Stomach (tissue), 9 donors: Measurements from ENCODE around the gene ZFYVE26. TPM values are rescaled to one million over a fixed set of nuclear protein-coding genes. Genes with fewer than 3 reads are reported as not detected.

Experiments
- DNase-seq, 2 donors: peaks; one replicate each; pipeline versions ENCODE4 v3.0.0 to v3.0.0-alpha.2; 2013 to 2019
- H3K27ac ChIP-seq, 5 donors: fragments of 200-600 bp in 4 of 5; sonication (generic) in 4 of 5; one replicate each; pipeline ENCODE4 v1.5.1; 2013 to 2019; ENCODE audit warnings: mild to moderate bottlenecking in 1 of 5, moderate library complexity in 1 of 5
- H3K27me3 ChIP-seq, 3 donors: fragments of 200-600 bp; sonication (generic); one replicate each; pipeline ENCODE4 v1.5.1; 2017 to 2019; ENCODE audit warnings: mixed run types in 1 of 3
- H3K36me3 ChIP-seq, 4 donors: fragments of 200-600 bp; sonication (generic); 1 replicate in 3 of 4; 2 replicates in 1 of 4; pipeline ENCODE4 v1.5.1; 2016 to 2019
- H3K4me1 ChIP-seq, 4 donors: fragments of 200-600 bp; sonication (generic); one replicate each; pipeline ENCODE4 v1.5.1; 2016 to 2019
- H3K4me3 ChIP-seq, 4 donors: fragments of 200-600 bp; sonication (generic) in 3 of 4; one replicate each; pipeline ENCODE4 v1.5.1; 2016 to 2019; ENCODE audit warnings: mild to moderate bottlenecking in 1 of 4
- H3K9me3 ChIP-seq, 4 donors: fragments of 200-600 bp; sonication (generic); one replicate each; pipeline ENCODE4 v1.5.1; 2016 to 2019
- EP300 ChIP-seq: sonication (generic); formaldehyde crosslinking; IDR thresholded peaks from one replicate; pipeline ENCODE4 v1.6.1; 2017; ENCODE audit warnings: antibody characterized with exemption
- POLR2A ChIP-seq, 4 donors: fragments of 450-650 bp; IDR thresholded peaks; one replicate each; pipeline ENCODE4 v1.6.1; 2016; ENCODE audit warnings: antibody characterized with exemption in 4 of 4, control low read depth in 2 of 4, mild to moderate bottlenecking in 1 of 4, moderate library complexity in 1 of 4
- POLR2AphosphoS5 ChIP-seq, 3 donors: sonication (generic); formaldehyde crosslinking; IDR thresholded peaks; one replicate each; pipeline ENCODE4 v1.6.1; 2016; ENCODE audit warnings: antibody characterized with exemption in 3 of 3
- WGBS, 5 donors: extraction: QIAGEN DNeasy Blood & Tissue Kit in 3 of 5; methylation state at CpG; one replicate each; pipeline versions ENCODE4 v1.1.5 to v1.1.7; 2013 to 2018; 5-methylcytosine and 5-hydroxymethylcytosine counted together
- intact Hi-C: fragments of 100-400 bp; cut with DNase I; formaldehyde crosslinking; loops from one replicate; pipeline ENCODE4 v1.15.1; 2023; ENCODE audit warnings: low total_unique reads
- polyA plus RNA-seq, 3 donors: library from polyadenylated mRNA; stranded (reverse); fragments of 200-250 nt; gene quantifications; one replicate each; pipeline ENCODE4 v1.2.3, GENCODE V29; 2013
- total RNA-seq, 5 donors: library from RNA; depleted of rRNA; stranded (reverse); fragments of >200 nt; gene quantifications; one replicate each; pipeline versions ENCODE4 v1.1.0 to v1.2.3, GENCODE V29; 2014 to 2016
- TF ChIP-seq, protein P1 (sequence below), 7 experiments: fragments of 450-650 bp in 4 of 7; fragments of 200-600 bp in 3 of 7; sonication (generic) in 3 of 7; IDR thresholded peaks; one replicate each; pipeline ENCODE4 v1.5.1; 2016 to 2019; ENCODE audit warnings: antibody characterized with exemption in 7 of 7, control low read depth in 2 of 7, mild to moderate bottlenecking in 1 of 7
- donor health status: healthy with polysubstance abuse.
- donor health status: Bipolar disorder and iron deficiency.
- donor health status: healthy.

Gene ZFYVE26
- total and polyA plus RNA-seq, 8 donors = 2.1 to 201 (median 20.8) TPM

DNA sequence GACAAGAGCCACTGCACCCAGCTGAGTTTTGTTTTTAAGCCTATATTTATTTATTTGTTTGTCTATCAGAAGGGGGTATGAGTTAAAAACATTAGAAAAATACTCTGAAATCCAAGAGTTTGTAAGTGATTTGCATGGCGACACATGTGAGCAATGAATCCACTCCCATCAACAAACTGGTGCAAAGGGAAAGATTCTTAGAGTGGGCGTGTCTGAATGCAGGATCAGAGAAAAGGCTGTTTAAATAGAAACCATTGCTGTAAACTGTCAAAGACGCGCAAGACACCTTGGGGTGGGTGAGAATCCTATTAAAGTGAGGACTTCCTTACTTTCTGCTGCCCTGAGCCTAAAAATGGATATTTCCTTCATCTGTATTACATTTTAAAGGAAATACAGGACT lies 51.9 kb downstream of the ZFYVE26 start:
- peak in 1 of 2 donors; percentile 69 for DNase-seq
- Histone ChIP-seq H3K4me3 (no peak overlapping the region), H3K27ac (no peak overlapping the region), H3K27me3 (no peaks in the 10 kb centered on the region), H3K4me1 (peaks cover 0 to 19% (median 0%) of the 10 kb centered on the region in 4 donors), H3K36me3 (peaks cover 43 to 100% (median 99%) of the 10 kb centered on the region in 4 donors), H3K9me3 (no peaks in the 10 kb centered on the region)
- intact Hi-C loops = no loop called here
- WGBS, 5 donors = 85 to 92% (median 92%) methylated on average over 4 of the region's 4 CpGs
- TF ChIP-seq EP300 = no peak
- no peak for TF ChIP-seq POLR2A (IDR thresholded peaks at IDR 0.05)
- no peak for TF ChIP-seq POLR2AphosphoS5 (IDR thresholded peaks at IDR 0.05)
- TF ChIP-seq, protein P1, sequence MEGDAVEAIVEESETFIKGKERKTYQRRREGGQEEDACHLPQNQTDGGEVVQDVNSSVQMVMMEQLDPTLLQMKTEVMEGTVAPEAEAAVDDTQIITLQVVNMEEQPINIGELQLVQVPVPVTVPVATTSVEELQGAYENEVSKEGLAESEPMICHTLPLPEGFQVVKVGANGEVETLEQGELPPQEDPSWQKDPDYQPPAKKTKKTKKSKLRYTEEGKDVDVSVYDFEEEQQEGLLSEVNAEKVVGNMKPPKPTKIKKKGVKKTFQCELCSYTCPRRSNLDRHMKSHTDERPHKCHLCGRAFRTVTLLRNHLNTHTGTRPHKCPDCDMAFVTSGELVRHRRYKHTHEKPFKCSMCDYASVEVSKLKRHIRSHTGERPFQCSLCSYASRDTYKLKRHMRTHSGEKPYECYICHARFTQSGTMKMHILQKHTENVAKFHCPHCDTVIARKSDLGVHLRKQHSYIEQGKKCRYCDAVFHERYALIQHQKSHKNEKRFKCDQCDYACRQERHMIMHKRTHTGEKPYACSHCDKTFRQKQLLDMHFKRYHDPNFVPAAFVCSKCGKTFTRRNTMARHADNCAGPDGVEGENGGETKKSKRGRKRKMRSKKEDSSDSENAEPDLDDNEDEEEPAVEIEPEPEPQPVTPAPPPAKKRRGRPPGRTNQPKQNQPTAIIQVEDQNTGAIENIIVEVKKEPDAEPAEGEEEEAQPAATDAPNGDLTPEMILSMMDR (IDR thresholded peaks at IDR 0.05) = no peak

DNA sequence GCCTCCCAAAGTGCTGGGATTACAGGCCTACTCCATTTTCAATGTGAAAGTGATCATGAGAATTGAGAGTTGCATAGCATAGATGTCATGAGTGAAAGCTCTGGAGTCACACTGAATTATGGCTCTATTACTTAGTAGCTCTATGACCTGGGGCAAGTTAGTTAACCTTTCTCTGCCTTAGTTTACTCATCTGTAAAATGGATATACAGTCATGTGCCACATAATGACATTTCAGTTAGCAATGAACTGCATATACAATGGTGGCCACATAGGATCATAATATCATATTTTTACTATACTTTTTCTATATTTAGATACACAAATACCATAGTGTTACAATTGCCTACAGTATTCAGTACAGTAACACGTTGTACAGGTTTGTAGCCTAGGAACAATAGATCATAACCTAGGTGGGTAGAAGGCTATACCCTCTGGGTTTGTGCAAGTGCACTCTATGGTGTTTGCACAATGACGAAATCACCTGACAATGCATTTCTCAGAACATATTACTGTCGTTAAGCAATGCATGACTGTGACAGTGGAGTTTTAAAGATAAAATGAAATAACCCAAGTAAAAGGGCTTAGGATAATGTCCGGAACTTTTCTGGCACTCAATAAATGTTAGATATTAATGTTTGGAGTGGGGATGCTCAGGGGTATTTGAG lies 53.1 kb downstream of the ZFYVE26 start:
- WGBS, 5 donors = 65 to 84% (median 69%) methylated on average over 4 of the region's 4 CpGs

DNA sequence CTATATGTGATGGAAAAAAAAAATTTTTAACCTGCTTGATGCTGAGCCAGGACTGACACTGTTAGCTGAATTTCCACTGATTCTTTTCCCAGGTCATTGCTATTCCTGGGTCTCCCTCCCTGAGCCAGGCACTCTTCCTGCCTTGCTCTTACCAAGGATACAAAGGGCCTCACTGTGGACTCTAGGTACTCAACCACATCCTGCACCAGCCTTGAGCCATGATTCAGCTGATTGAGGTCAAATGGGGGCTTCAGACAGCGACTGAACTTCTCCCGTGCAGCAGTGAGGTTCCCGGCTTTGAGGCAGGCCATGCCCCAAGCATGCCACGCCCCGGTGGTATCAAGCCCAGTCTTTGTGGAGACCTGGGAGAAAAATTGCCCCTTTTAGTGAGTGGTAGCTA lies 54.3 kb downstream of the ZFYVE26 start:
- no peak overlapping the region for H3K4me3 ChIP-seq
- 75 to 87% (median 83%) methylated on average over 5 of the region's 5 CpGs for WGBS, 5 donors
- no peaks in the 10 kb centered on the region for H3K9me3 ChIP-seq
- intact Hi-C loops = no loop called here
- DNase-seq = no peak
- no peak for TF ChIP-seq POLR2A (IDR thresholded peaks at IDR 0.05)
- TF ChIP-seq EP300 = no peak
- TF ChIP-seq POLR2AphosphoS5 (IDR thresholded peaks at IDR 0.05) = no peak
- TF ChIP-seq, protein P1 (IDR thresholded peaks at IDR 0.05) = no peak
- peaks cover 0 to 13% (median 0%) of the 10 kb centered on the region in 4 donors for H3K4me1 ChIP-seq
- H3K36me3 ChIP-seq = peaks cover 37 to 97% (median 87%) of the 10 kb centered on the region in 4 donors
- H3K27me3 ChIP-seq = no peaks in the 10 kb centered on the region
- H3K27ac ChIP-seq = no peak overlapping the region

More for the DNA sequence above, 53.1 kb downstream of the ZFYVE26 start:
- Histone ChIP-seq H3K27me3 (no peaks in the 10 kb centered on the region), H3K36me3 (peaks cover 39 to 97% (median 92%) of the 10 kb centered on the region in 4 donors), H3K27ac (no peak overlapping the region), H3K4me3 (no peak overlapping the region), H3K9me3 (no peaks in the 10 kb centered on the region), H3K4me1 (peaks cover 0 to 15% (median 0%) of the 10 kb centered on the region in 4 donors)
- intact Hi-C loops = no loop called here
- TF ChIP-seq EP300 (no peak), POLR2AphosphoS5 (IDR thresholded peaks at IDR 0.05) (no peak), POLR2A (IDR thresholded peaks at IDR 0.05) (no peak)
- TF ChIP-seq, protein P1 (IDR thresholded peaks at IDR 0.05) = no peak
- peak in 1 of 2 donors; percentile 79 for DNase-seq

DNA sequence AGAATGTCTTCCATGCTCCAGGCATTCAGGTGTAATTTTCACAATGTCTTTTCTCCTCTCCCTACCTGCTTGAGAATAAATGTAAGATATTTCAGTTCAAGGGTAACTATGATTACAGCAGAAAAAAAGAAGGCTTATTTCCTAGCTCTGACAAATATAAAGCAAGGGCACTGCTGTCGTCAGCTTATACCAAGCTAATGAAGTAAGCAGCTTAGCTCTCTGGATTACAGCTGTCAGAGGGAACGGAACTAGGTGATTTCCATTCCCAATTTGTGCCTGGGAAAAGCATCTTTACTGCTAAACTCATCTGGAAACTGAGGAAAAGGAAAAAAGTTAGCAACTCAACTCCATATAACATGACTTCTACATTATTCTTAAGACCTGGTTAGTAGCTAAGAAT lies 56.5 kb downstream of the ZFYVE26 start:
- H3K4me3 ChIP-seq = no peak overlapping the region
- no peak for DNase-seq
- no peaks in the 10 kb centered on the region for H3K4me1 ChIP-seq
- TF ChIP-seq POLR2AphosphoS5 (IDR thresholded peaks at IDR 0.05) (no peak), EP300 (no peak), POLR2A (IDR thresholded peaks at IDR 0.05) (no peak)
- TF ChIP-seq, protein P1 (IDR thresholded peaks at IDR 0.05) = no peak
- no peak overlapping the region for H3K27ac ChIP-seq
- 84 to 98% (median 97%) methylated on average over 2 of the region's 2 CpGs for WGBS, 5 donors
- no peaks in the 10 kb centered on the region for H3K27me3 ChIP-seq
- peaks cover 25 to 92% (median 87%) of the 10 kb centered on the region in 4 donors for H3K36me3 ChIP-seq
- intact Hi-C loops = no loop called here
- H3K9me3 ChIP-seq = no peaks in the 10 kb centered on the region
